ENCODE data around the gene SS18L1. TPM values are rescaled to one million over a fixed set of nuclear protein-coding genes. Genes with fewer than 3 reads are reported as not detected.

Gene SS18L1
- total and polyA plus RNA-seq, 9 donors = 11.2 to 17.3 (median 14.4) TPM

GRCh38 chr20:62182469-62183425, 39.2 kb downstream of the SS18L1 start, which contains the start of gene MTG2:
Gene MTG2, plus strand, starts transcription at chr20:62183028. Its CDS starts 10,393 bp downstream, at chr20:62193421.
- Histone ChIP-seq H3K27me3 (ENCODE audit: control insufficient read depth, insufficient read depth, low read length) (no peaks in the 10 kb centered on the region), H3K27ac (ENCODE audit: low read length) (peak within 1 kb of the TSS; percentile 90), H3K4me3 (ENCODE audit: low read length) (peak within 1 kb of the TSS; percentile 95), H3K4me1 (ENCODE audit: control insufficient read depth, insufficient read depth, low read length) (peaks cover 10% of the 10 kb centered on the region), H3K36me3 (ENCODE audit: control insufficient read depth, insufficient read depth, low read length) (peaks cover 8% of the 10 kb centered on the region), H3K9me3 (replicated peaks; ENCODE audit: control insufficient read depth, low read depth, low read length) (no peaks in the 10 kb centered on the region)
- under 1% methylated on average over 91 of the region's 96 CpGs for WGBS (ENCODE audit: insufficient coverage)
- peak; percentile 98 for DNase-seq

- Histone ChIP-seq H3K27me3 (ENCODE audit: control insufficient read depth, insufficient read depth, low read length) (no peaks in the 10 kb centered on the region), H3K9me3 (replicated peaks; ENCODE audit: control insufficient read depth, low read depth, low read length) (no peaks in the 10 kb centered on the region), H3K36me3 (ENCODE audit: control insufficient read depth, insufficient read depth, low read length) (peaks cover 8% of the 10 kb centered on the region), H3K4me1 (ENCODE audit: control insufficient read depth, insufficient read depth, low read length) (peaks cover 10% of the 10 kb centered on the region), H3K27ac (ENCODE audit: low read length) (peak overlapping the region; percentile 22), H3K4me3 (ENCODE audit: low read length) (peak overlapping the region; percentile 95)
- no peak for DNase-seq
- 23% methylated on average over 18 of the region's 25 CpGs for WGBS (ENCODE audit: insufficient coverage)
Observed at GRCh38 chr20:62183426-62184142, 40.0 kb downstream of the SS18L1 start.

DNA sequence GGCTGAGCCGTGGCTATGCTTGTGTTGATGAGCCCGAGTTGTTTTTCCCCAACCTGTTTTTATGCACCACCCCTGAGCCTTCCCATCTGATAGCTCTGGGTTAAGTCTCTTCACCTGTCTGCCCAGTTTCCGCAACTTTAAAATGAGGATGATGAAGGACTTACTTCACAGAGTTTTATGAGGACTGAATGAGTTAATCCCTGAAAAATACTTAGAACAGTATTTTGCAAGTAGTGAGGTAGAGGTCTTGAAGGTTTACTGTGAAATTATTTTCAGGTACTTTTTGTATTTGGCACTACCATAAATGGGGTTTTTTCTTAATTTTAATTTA, 42.5 kb downstream of the SS18L1 start:
- no peak for DNase-seq
- no peak overlapping the region for H3K4me3 ChIP-seq (ENCODE audit: low read length)
- peaks cover 13% of the 10 kb centered on the region for H3K36me3 ChIP-seq (ENCODE audit: control insufficient read depth, insufficient read depth, low read length)
- no peaks in the 10 kb centered on the region for H3K9me3 ChIP-seq (replicated peaks; ENCODE audit: control insufficient read depth, low read depth, low read length)
- WGBS (ENCODE audit: insufficient coverage) = 100% methylated on average over 1 of the region's 3 CpGs
- H3K27ac ChIP-seq (ENCODE audit: low read length) = no peak overlapping the region
- no peaks in the 10 kb centered on the region for H3K27me3 ChIP-seq (ENCODE audit: control insufficient read depth, insufficient read depth, low read length)
- H3K4me1 ChIP-seq (ENCODE audit: control insufficient read depth, insufficient read depth, low read length) = peaks cover 10% of the 10 kb centered on the region

GRCh38 chr20:62186887-62187866, 43.6 kb downstream of the SS18L1 start:
- Histone ChIP-seq H3K27me3 (ENCODE audit: control insufficient read depth, insufficient read depth, low read length) (no peaks in the 10 kb centered on the region), H3K9me3 (replicated peaks; ENCODE audit: control insufficient read depth, low read depth, low read length) (no peaks in the 10 kb centered on the region), H3K4me1 (ENCODE audit: control insufficient read depth, insufficient read depth, low read length) (peaks cover 10% of the 10 kb centered on the region), H3K4me3 (ENCODE audit: low read length) (no peak overlapping the region), H3K36me3 (ENCODE audit: control insufficient read depth, insufficient read depth, low read length) (peaks cover 13% of the 10 kb centered on the region), H3K27ac (ENCODE audit: low read length) (no peak overlapping the region)
- no peak for DNase-seq
- WGBS (ENCODE audit: insufficient coverage) = 100% methylated on average over 1 of the region's 13 CpGs

DNA sequence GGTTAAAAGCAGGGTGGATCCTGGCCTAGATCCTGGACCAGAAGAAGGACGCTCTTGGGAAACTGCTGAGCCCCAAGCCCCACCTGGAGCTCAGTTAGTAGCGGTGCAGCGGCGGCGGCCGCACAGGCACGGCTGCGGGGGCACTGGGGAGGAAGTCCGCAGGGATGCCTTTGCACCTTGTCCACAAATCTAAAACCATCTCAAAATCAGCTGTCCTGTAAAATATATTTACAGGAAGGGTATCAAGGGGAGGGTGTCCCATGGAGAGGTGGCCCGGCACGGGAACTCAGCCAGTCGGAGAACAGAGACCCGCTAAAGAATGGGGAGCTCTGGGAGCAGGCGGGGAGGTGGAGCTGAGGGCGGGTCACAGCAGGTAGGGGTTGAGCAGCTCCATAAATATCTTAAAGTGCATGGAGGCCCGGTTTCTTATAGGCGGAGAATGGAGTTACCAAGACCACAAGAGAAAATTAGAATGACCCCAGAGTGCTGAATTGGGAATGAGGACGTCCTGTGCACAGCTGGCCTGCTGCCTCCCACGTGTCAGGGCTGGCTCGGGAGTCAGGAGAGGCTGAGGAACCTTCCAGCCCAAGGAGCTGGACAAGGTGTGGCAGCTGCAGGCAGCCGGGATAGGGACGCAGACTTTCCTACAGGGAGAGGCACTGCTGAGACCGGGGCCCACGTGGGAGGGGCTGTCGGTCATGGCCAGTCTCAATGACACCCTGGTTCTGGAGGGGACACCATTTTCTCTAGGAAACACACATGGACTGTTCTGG, 47.3 kb downstream of the SS18L1 start:
- no peak for DNase-seq
- Histone ChIP-seq H3K27me3 (ENCODE audit: control insufficient read depth, insufficient read depth, low read length) (no peaks in the 10 kb centered on the region), H3K9me3 (replicated peaks; ENCODE audit: control insufficient read depth, low read depth, low read length) (no peaks in the 10 kb centered on the region), H3K4me1 (ENCODE audit: control insufficient read depth, insufficient read depth, low read length) (no peaks in the 10 kb centered on the region), H3K36me3 (ENCODE audit: control insufficient read depth, insufficient read depth, low read length) (peaks cover 26% of the 10 kb centered on the region), H3K4me3 (ENCODE audit: low read length) (no peak overlapping the region), H3K27ac (ENCODE audit: low read length) (no peak overlapping the region)
- WGBS (ENCODE audit: insufficient coverage) = 78% methylated on average over 17 of the region's 25 CpGs

DNA sequence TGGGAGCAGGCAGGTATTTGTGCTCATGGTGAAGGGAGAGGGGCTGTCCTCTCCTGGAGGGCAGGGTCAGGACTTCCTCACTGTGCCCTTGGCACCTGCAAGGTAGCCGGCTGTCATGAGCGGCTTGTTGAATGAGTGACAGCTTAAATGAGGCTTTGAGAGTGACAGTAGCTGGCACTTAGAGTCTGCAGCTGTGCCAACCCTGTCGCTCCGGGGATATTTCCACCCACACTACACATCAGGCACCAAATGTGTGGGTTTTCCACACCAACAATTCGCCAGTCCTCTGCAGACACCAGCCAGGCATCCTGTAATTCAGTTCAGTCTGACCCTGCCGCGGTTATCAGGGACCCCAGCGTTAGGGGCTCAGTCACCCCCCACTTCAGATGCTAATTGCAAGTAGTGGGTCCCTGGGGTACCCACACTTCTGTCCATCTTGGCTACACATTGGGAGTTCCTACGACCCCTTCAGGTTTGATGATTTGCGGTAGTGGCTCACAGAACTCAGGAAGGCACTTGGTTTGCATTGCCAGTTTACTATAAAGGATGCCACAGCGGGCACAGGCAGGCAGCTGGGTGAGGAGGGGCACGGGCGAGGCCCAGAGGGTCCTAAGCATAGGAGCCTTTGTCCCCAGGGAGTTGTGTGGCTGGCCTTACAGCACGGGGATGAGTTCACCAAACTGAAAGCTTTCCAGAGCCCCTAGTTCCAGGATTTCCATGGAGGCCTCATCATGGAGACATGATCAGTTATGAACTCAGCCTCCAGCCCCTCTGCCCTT, 48.4 kb downstream of the SS18L1 start:
- Histone ChIP-seq H3K27ac (ENCODE audit: low read length) (no peak overlapping the region), H3K9me3 (replicated peaks; ENCODE audit: control insufficient read depth, low read depth, low read length) (no peaks in the 10 kb centered on the region), H3K4me3 (ENCODE audit: low read length) (no peak overlapping the region), H3K4me1 (ENCODE audit: control insufficient read depth, insufficient read depth, low read length) (no peaks in the 10 kb centered on the region), H3K27me3 (ENCODE audit: control insufficient read depth, insufficient read depth, low read length) (no peaks in the 10 kb centered on the region), H3K36me3 (ENCODE audit: control insufficient read depth, insufficient read depth, low read length) (peaks cover 29% of the 10 kb centered on the region)
- DNase-seq = no peak
- WGBS (ENCODE audit: insufficient coverage) = 79% methylated on average over 11 of the region's 14 CpGs

- WGBS (ENCODE audit: insufficient coverage) = 89% methylated on average over 9 of the region's 10 CpGs
- Histone ChIP-seq H3K4me1 (ENCODE audit: control insufficient read depth, insufficient read depth, low read length) (no peaks in the 10 kb centered on the region), H3K9me3 (replicated peaks; ENCODE audit: control insufficient read depth, low read depth, low read length) (no peaks in the 10 kb centered on the region), H3K4me3 (ENCODE audit: low read length) (no peak overlapping the region), H3K27ac (ENCODE audit: low read length) (no peak overlapping the region), H3K36me3 (ENCODE audit: control insufficient read depth, insufficient read depth, low read length) (peaks cover 30% of the 10 kb centered on the region), H3K27me3 (ENCODE audit: control insufficient read depth, insufficient read depth, low read length) (no peaks in the 10 kb centered on the region)
- DNase-seq = no peak
Observed at GRCh38 chr20:62192635-62193034, 49.1 kb downstream of the SS18L1 start.

DNA sequence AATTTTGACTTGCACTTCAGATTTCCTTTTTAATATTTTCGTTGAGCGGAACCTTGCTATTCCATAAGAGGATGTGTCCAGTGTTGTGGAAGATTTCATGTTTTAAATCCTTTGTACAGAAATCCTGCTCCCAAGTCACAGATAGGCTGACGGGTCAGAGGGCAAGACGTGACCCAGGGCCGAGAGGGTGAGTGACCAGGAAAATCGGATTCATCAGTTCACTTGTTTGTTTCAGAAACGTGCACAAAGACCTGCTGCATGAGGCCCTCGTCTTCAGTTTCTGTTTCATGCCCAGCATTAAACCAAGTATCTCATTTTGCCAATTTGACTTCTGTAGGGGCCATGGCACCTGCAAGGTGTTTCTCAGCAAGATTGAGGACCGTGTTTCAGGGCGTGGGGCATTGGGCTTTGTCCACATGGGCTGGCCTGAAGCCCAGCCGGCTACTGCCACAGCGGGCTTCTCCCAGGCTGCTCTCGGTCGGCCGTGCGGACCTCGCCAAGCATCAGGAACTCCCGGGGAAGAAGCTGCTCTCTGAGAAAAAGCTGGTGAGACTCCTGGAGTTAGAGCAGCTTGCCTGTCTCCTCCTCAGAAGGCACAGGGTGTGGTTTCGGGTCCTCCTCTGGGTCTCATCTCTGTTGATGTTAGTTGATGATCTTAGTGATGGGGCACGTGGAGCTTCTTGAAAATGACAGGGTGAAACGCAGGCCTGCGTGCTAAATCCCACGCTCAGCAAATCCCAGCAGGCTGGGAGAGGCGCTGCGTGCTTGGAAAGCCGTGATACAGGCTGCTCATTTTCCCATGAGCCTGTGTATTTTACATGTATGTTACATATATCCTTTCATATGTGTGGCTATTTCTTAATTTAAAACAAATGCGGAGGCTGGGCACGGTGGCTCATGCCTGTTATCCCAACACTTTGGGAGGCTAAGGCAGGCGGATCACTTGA, 49.8 kb downstream of the SS18L1 start:
- WGBS (ENCODE audit: insufficient coverage) = 91% methylated on average over 23 of the region's 29 CpGs
- H3K4me3 ChIP-seq (ENCODE audit: low read length) = no peak overlapping the region
- no peak for DNase-seq
- no peaks in the 10 kb centered on the region for H3K27me3 ChIP-seq (ENCODE audit: control insufficient read depth, insufficient read depth, low read length)
- H3K27ac ChIP-seq (ENCODE audit: low read length) = no peak overlapping the region
- no peaks in the 10 kb centered on the region for H3K9me3 ChIP-seq (replicated peaks; ENCODE audit: control insufficient read depth, low read depth, low read length)
- no peaks in the 10 kb centered on the region for H3K4me1 ChIP-seq (ENCODE audit: control insufficient read depth, insufficient read depth, low read length)
- peaks cover 37% of the 10 kb centered on the region for H3K36me3 ChIP-seq (ENCODE audit: control insufficient read depth, insufficient read depth, low read length)
